GOT3 (cell line): ENCODE data around the gene DLG4.

Experiments used
- DNase-seq: peaks from one replicate; lab custom pipeline; 2025; ENCODE audit warnings: mixed read lengths; lab: John Stamatoyannopoulos, UW

DLG4 gene

DNA sequence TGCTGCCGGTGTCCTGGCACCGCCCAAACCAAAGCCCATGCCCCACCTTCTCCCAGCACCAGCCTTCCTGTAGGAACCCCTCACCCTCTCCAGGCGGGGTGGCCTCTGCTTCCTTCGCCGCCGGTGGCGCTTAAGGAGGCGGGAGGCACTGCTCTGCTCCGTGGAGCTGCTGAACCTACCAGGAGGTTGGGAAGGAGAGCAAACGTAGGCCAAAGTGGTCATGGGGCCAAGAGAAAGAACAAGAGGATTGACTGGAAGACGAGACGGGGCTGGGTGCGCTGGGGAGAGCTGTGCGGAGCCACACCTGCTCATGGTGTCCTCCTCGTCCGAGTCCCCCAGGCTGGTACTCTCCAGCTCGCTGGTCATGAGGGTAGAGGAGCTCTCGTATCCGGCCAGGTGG lies 9.9 kb upstream of the DLG4 start:
- no peak for DNase-seq

DNA sequence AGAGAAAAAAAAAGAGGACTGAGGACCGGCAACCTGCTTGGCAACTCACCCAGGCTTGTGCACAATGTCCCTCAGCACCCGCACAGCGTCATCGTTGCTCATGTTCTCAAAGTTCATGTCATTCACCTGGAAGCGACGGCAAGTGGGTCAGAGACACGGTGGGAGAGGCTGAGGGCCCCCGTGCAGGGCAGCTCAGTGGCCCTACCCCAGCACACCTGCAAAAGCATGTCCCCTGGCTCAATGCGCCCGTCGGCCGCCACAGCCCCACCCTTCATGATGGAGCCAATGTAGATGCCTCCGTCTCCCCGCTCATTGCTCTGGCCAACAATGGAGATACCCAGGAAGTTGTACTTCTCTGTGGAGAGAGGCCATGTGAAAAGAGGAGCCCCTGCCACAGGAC lies 9.3 kb upstream of the DLG4 start:
- DNase-seq = no peak

DNA sequence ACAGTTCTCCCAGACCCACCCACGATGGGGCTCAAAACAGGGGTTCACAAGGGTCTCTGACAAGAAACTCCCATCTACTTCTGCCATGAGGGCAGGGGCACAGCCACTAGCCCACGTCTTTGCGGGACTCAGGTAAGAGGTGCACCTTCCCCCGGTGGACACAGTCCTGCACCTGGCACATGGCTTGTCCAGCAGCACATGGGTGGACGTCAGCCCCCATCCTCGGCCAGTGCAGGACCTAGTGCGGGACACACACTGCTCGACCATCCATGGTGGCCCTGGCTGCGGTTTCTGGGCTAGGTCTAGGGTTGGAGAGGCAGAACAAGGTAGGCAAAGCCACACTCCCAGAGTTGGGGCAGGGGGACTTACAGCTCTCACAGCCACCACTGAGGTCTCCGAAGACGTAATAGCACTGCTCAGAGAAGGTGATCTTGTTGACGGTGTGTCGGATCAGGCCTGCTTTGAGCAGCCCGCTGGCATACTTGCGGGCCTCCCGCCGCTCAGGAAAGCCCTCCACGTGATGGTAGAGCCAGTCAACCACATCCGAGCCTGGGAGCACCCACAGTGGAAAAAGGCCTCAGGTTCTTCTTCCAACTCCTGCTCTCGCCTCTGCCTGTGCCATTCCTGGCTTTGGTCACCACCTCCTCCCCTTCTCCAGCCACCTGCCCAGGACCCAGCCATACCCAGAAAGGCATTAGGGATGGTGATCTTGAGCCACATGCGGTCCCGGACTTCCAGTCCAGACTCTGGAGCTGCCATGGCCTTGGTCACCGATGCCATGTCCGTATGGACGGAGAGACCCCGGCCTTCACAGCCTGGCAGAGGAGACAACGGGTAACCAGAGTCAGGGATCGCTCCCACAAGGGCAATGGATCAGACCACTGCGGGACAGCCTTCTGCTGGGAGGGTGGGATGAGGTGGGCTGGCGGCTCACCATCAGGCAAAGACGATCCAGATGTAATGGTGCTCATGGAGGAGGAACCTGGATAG lies 7.4 kb upstream of the DLG4 start:
- no peak for DNase-seq

GRCh38 chr17:7225711-7226331 lies 6.2 kb upstream of the DLG4 start:
- no peak for DNase-seq

GRCh38 chr17:7224661-7225111 lies 5.0 kb upstream of the DLG4 start:
- DNase-seq = no peak

DNA sequence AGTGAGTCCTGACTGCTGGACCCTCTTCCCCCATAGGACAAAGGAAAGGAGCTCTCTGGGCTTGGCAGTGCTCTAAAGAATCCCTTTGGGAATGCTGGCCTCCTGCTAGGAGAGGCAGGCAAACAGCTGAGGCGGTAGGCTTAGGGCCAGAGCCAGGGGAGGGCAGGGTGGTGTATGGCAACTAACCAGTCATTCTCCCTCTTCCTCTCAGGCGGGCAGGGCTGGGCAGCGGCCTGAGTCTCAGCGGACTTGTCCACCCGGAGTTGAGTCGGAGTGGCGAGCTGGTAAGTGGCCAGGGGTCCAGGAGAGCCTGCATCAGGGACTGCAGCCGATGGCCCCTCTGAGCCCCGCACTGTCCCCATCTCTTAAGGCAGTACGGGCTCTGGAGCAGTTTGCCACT lies 4.5 kb upstream of the DLG4 start:
- DNase-seq = no peak

- DNase-seq = no peak
Observed at GRCh38 chr17:7223375-7223774, 3.7 kb upstream of the DLG4 start.

- no peak for DNase-seq
Observed at GRCh38 chr17:7222972-7223292, 3.3 kb upstream of the DLG4 start.

DNA sequence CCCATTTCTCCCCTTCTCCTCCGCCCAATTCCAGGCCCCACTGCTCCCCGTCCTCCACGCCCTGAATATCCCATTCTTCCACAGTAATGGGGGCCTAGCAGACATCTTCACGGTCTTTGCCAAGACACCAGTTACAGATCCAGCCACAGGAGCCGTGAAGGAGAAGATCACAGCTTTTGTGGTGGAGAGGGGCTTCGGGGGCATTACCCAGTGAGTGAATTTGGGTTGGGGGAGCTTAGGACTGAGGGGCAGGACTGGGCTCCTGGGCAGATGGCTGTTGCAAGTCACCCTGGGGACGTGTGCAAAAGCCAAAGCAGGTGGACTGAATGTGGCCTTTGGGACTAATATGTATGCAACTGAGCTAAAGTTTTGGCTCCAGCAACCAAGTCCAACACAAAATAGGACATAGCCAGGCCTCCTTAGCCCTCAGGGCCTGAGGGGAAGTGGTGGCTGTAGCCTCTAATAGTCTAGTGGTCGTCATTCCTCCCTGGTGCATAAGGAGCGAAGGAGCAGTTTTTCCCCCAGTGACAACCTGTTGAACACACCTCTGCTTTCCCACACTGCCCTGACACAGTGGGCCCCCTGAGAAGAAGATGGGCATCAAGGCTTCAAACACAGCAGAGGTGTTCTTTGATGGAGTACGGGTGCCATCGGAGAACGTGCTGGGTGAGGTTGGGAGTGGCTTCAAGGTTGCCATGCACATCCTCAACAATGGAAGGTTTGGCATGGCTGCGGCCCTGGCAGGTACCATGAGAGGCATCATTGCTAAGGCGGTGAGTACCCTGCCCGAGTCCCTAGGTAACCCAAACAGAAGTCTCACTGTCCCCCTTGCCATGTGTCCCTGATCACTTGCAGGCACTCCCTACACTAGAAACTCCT lies 2.7 kb upstream of the DLG4 start:
- no peak for DNase-seq

GRCh38 chr17:7221278-7222092 lies 1.8 kb upstream of the DLG4 start:
- no peak for DNase-seq

DNA sequence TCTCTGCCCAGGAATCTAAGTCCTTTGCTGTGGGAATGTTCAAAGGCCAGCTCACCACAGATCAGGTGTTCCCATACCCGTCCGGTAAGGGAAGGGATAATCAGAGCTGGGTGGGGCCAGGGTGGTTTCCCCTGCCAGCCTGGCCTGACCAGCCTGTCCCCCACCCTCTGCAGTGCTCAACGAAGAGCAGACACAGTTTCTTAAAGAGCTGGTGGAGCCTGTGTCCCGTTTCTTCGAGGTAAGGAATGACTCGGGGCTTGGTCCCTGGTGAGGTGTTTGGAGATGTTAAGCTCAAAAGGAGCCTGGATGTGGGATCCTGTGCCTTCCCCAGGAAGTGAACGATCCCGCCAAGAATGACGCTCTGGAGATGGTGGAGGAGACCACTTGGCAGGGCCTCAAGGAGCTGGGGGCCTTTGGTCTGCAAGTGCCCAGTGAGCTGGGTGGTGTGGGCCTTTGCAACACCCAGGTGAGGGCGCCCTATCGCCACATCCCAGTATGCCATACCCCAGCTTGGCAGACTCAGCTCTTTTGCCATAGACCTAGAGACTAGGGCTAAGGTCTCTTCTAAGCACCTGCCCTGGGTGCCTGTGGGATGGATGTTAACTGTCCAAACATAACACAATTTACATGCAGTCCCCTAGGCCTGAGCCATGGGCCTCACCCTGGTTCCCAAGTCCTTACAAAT lies 1.1 kb upstream of the DLG4 start:
- DNase-seq = no peak

DNA sequence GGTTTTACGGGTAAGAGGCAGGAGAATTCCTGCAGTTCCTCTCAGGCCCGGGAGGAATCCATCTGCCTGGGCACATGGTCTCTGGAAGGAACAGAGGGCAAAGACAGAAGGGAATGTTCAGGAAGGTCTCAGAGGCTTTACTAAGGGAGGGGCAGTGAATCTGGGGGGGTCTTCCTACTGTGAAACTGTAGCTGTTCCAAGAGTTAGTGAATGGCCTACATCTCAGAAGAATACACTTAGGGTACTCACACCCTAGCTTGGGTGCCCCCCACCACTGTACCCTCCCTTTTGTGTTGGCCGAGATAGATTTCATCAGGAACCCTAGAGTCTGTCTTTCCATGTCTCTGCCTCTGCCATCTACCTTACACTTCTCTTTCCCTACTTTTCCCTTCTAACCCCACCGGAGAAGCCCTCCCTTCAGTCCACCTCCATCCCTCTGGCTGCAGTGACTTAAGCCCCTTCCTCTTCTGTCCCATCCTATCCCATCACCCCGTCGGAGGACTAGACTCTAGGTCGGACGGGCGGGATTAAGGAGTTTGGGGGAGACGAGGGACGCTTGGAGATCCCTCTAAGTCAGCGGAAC lies 316 bp downstream of the DLG4 start:
- DNase-seq = no peak

DNA sequence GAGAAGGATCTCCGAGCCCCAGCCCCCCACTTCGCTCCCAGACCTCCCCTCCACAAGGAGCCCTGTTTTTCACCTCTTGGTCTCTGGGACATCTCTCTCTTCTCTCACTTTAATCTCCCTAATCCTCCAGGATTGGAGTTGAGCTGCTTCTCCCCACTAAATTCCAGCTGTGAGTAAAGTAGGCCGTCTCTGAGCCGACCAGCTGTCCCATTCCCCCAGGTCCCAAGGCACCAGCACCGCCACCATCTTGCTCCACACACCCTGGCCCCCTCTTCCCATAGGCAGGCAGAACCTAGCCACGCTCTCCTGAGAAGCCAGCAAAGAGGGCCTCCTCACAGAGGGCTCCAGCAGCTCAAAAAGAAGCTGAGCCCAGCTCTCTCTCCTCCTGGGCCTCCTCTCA lies 878 bp downstream of the DLG4 start:
- DNase-seq = no peak

DNA sequence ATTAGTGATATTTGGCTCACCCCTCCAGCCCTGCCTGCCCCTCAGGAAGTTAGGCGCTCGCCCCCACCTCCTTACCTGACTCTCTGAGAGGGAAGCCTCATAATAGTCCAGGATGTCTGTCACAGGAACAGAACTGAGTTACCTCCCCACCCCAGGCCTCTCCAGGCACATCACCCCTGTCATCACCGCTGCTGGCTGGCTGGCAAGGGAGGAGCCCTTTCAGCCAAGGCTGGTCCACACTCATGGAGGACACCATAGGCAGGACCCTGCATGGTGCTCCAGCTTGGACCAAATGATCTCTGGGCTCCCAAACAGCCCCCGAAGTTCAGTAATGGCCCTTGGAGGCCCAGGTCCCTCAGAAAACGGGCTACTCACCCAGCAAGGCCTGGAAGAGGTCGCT lies 1.5 kb downstream of the DLG4 start:
- DNase-seq = no peak

DNA sequence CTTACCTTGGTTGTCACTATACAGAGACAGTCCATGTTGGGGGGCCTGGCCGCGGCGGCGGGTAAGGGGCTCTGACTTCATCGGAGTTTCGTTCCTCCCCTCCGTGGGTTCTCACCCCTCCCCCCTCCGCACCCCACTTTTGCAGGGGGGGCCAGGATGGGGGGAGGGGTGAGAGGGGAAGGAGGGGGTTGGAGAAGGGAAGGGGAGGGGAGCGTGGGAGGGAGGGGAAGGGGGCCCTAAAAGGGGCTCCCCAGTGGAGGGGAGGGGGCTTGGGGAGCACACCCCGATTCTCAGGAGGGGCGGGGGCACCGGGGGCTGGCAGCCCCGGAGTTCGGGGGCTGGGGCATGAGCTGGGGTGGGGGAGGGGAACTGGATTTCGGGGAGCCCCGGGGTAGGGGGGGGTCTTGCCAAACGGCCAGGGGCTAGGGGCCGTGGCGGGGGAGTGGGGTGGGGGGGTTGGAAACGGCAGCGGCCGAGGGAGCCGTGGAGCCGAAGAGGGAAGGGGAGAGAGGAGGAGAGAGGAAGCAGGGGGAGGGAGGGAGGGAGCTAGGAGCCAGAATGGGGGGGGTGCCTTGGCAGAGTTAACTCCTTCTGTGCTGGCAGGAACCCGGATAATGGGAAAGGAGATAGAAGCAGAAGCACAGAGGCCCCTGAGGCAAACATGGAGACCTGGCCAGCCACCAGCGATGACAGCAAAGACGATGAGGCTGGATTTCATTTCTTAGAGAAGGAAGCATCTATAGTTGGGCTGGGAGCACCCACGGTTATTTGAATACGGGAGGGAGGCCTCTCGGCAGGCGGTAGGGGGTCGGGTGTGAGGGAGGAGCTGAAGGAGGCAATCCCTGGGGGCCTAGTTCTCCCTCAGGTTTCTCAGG lies 2.3 kb downstream of the DLG4 start:
- no peak for DNase-seq

- DNase-seq = no peak
Observed at GRCh38 chr17:7216242-7217112, 3.2 kb downstream of the DLG4 start.

DNA sequence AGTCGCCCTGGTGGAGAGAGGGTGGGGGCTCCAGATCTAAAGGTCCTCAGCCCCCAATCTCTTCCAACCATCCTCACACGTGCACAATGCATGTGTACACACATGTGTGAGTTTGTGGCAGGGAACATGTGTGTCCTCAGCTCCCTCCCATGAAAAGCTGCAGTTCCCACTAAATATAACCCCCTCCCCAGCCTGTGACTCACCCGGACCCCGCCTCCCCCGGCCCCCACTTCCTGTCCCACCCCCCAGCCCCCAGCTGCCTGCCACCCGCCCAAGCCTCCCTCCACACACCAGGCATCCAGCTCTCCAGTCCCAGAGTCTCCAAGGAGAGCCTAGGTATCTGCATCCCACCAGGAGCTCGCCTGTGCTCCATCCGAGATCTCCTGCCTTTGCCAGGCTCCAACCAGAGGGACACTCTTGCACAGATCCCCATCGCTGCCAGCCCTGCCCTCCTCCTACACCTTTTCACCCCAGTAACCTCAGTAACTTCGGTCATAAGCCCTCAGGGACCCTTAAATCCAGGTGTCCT lies 3.9 kb downstream of the DLG4 start:
- no peak for DNase-seq

DNA sequence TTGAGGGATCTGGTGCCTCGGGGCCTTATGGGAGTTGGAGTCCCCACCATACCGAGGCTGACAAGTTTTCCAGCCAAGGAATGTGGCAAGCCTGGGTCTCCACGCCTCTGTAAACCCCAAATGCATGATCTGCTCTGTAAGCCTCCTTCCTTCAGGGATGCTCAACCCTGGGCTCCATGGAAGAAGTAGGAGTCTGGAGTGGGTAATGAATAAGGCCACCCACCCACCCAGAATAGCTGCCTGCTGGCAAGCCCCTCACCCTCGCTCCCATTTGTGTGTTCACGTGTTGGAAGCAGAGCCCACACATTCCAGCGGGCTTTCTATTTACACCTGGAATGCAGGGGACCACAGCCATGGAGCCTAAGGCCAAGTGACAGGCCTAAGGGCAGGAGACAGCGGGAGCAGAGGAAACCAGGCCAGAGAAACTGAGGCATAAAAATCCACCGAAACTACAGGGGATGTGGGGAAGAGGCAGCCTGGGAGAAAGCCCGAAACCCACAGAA lies 4.4 kb downstream of the DLG4 start:
- DNase-seq = no peak
